ENCODE data around the gene CXCL3. TPM values are rescaled to one million over a fixed set of nuclear protein-coding genes. Genes with fewer than 3 reads are reported as not detected.

Gene CXCL3
- total and polyA plus RNA-seq, 2 donors (not counting 1 experiment from before 2014, with no cell fraction given) = 0.51 to 2.5 TPM

DNA sequence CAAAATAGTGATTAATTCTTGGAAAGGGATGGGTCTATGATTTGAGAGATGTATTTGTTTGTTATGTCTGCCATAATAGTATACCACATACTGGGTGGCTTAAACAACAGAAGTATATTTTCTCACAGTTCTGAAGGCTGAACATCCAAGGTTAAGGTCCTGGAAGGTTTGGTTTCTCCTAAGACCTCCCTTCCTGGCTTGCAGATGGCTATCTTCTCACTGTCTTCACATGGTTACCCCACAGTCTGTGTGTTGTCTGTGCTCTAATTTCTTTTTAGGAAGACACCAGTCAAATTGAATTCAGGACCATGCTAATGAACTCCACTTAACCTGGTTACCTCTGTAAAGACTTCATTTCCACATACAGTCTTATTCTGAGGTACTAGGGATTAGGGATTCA is 34.9 kb upstream of the CXCL3 start:
- TF ChIP-seq, protein P1, sequence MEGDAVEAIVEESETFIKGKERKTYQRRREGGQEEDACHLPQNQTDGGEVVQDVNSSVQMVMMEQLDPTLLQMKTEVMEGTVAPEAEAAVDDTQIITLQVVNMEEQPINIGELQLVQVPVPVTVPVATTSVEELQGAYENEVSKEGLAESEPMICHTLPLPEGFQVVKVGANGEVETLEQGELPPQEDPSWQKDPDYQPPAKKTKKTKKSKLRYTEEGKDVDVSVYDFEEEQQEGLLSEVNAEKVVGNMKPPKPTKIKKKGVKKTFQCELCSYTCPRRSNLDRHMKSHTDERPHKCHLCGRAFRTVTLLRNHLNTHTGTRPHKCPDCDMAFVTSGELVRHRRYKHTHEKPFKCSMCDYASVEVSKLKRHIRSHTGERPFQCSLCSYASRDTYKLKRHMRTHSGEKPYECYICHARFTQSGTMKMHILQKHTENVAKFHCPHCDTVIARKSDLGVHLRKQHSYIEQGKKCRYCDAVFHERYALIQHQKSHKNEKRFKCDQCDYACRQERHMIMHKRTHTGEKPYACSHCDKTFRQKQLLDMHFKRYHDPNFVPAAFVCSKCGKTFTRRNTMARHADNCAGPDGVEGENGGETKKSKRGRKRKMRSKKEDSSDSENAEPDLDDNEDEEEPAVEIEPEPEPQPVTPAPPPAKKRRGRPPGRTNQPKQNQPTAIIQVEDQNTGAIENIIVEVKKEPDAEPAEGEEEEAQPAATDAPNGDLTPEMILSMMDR (conservative IDR thresholded peaks at IDR 0.05 in 1 of 2, IDR thresholded peaks at IDR 0.05 in 1 of 2; ENCODE audit: low read depth in 1 of 2, low read length in 2 of 2) = no peak
- no peak for TF ChIP-seq EZH2 (IDR thresholded peaks at IDR 0.05; ENCODE audit: low read length, missing control alignments)
- H3K27ac ChIP-seq (ENCODE audit: insufficient read depth, low read length) = no peak overlapping the region
- H3K4me1 ChIP-seq (ENCODE audit: control insufficient read depth, extremely low read depth, insufficient read depth, low read length) = no peaks in the 10 kb centered on the region
- H3K9ac ChIP-seq (ENCODE audit: insufficient read depth, low read length) = no peak overlapping the region
- no peaks in the 10 kb centered on the region for H3K9me3 ChIP-seq (ENCODE audit: control insufficient read depth, insufficient read depth, low read depth, low read length)
- H3K79me2 ChIP-seq (ENCODE audit: control insufficient read depth, insufficient read depth, low read length) = no peaks in the 10 kb centered on the region
- DNase-seq (ENCODE audit: low read depth in 2 of 2) = no peak
- no peak overlapping the region for H3K4me2 ChIP-seq (ENCODE audit: extremely low read depth, insufficient read depth, low read length)
- no peaks in the 10 kb centered on the region for H3K36me3 ChIP-seq (ENCODE audit: control insufficient read depth, insufficient read depth, low read length)
- H4K20me1 ChIP-seq (ENCODE audit: control insufficient read depth, extremely low read depth, insufficient read depth, low read length) = no peaks in the 10 kb centered on the region
- H2AFZ ChIP-seq (ENCODE audit: low read length) = no peak overlapping the region
- no peak overlapping the region for H3K4me3 ChIP-seq (replicated peaks in 1 of 4; ENCODE audit: control extremely low read depth in 1 of 4, insufficient read depth in 1 of 4, low read depth in 3 of 4, low read length in 4 of 4)
- H3K27me3 ChIP-seq (ENCODE audit: control insufficient read depth, insufficient read depth, low read length) = no peaks in the 10 kb centered on the region

DNA sequence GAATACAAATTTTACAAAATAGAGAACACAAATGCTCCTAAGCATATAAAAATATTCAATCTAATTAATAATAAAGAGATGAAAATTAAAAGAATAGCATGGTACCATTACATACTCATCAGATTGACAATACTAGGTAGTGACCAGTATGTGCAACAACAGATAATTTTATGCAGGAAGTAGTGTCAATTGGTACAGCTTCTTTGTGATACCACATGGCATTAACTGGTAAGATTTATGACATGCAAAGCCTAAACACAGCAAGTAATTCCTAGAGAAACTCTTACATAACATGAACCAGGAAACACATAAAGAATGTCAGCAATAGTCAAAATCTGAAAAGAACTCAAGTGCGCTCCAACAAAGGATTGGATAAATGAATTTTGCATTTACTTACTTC is 34.2 kb upstream of the CXCL3 start:
- no peak overlapping the region for H3K27ac ChIP-seq (ENCODE audit: insufficient read depth, low read length)
- no peak overlapping the region for H3K4me2 ChIP-seq (ENCODE audit: extremely low read depth, insufficient read depth, low read length)
- no peak overlapping the region for H3K9ac ChIP-seq (ENCODE audit: insufficient read depth, low read length)
- H3K9me3 ChIP-seq (ENCODE audit: control insufficient read depth, insufficient read depth, low read depth, low read length) = no peaks in the 10 kb centered on the region
- DNase-seq (ENCODE audit: low read depth in 2 of 2) = no peak
- no peak for TF ChIP-seq EZH2 (IDR thresholded peaks at IDR 0.05; ENCODE audit: low read length, missing control alignments)
- TF ChIP-seq, protein P1 (conservative IDR thresholded peaks at IDR 0.05 in 1 of 2, IDR thresholded peaks at IDR 0.05 in 1 of 2; ENCODE audit: low read depth in 1 of 2, low read length in 2 of 2) = no peak
- H3K27me3 ChIP-seq (ENCODE audit: control insufficient read depth, insufficient read depth, low read length) = no peaks in the 10 kb centered on the region
- no peak overlapping the region for H3K4me3 ChIP-seq (replicated peaks in 1 of 4; ENCODE audit: control extremely low read depth in 1 of 4, insufficient read depth in 1 of 4, low read depth in 3 of 4, low read length in 4 of 4)
- H4K20me1 ChIP-seq (ENCODE audit: control insufficient read depth, extremely low read depth, insufficient read depth, low read length) = no peaks in the 10 kb centered on the region
- no peak overlapping the region for H2AFZ ChIP-seq (ENCODE audit: low read length)
- no peaks in the 10 kb centered on the region for H3K4me1 ChIP-seq (ENCODE audit: control insufficient read depth, extremely low read depth, insufficient read depth, low read length)
- no peaks in the 10 kb centered on the region for H3K79me2 ChIP-seq (ENCODE audit: control insufficient read depth, insufficient read depth, low read length)
- H3K36me3 ChIP-seq (ENCODE audit: control insufficient read depth, insufficient read depth, low read length) = no peaks in the 10 kb centered on the region

DNA sequence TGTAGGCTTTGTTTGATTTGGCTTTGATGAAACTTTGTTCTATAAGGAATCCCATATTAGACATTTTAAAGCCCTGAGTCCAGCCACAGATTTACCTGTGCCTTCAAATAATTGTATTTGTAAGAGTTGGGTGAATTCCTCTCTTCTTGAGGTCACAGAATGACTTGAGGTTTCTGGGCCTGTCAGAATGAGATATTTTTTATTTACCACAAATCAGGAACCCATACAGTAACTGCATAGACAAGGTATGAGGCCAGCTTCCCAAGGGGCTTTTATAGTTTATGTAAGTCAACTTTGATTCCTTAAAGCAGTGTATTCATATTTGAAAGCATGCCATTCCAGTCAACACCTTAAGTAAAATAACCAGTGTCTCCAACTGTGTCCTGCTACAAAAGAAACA is 29.1 kb upstream of the CXCL3 start:
- no peaks in the 10 kb centered on the region for H3K79me2 ChIP-seq (ENCODE audit: control insufficient read depth, insufficient read depth, low read length)
- DNase-seq (ENCODE audit: low read depth in 2 of 2) = no peak
- no peak overlapping the region for H3K4me2 ChIP-seq (ENCODE audit: extremely low read depth, insufficient read depth, low read length)
- no peak overlapping the region for H3K4me3 ChIP-seq (replicated peaks in 1 of 4; ENCODE audit: control extremely low read depth in 1 of 4, insufficient read depth in 1 of 4, low read depth in 3 of 4, low read length in 4 of 4)
- H3K36me3 ChIP-seq (ENCODE audit: control insufficient read depth, insufficient read depth, low read length) = no peaks in the 10 kb centered on the region
- TF ChIP-seq, protein P1 (conservative IDR thresholded peaks at IDR 0.05 in 1 of 2, IDR thresholded peaks at IDR 0.05 in 1 of 2; ENCODE audit: low read depth in 1 of 2, low read length in 2 of 2) = no peak
- TF ChIP-seq EZH2 (IDR thresholded peaks at IDR 0.05; ENCODE audit: low read length, missing control alignments) = no peak
- no peak overlapping the region for H3K9ac ChIP-seq (ENCODE audit: insufficient read depth, low read length)
- H4K20me1 ChIP-seq (ENCODE audit: control insufficient read depth, extremely low read depth, insufficient read depth, low read length) = no peaks in the 10 kb centered on the region
- no peak overlapping the region for H3K27ac ChIP-seq (ENCODE audit: insufficient read depth, low read length)
- no peaks in the 10 kb centered on the region for H3K27me3 ChIP-seq (ENCODE audit: control insufficient read depth, insufficient read depth, low read length)
- H3K4me1 ChIP-seq (ENCODE audit: control insufficient read depth, extremely low read depth, insufficient read depth, low read length) = no peaks in the 10 kb centered on the region
- no peaks in the 10 kb centered on the region for H3K9me3 ChIP-seq (ENCODE audit: control insufficient read depth, insufficient read depth, low read depth, low read length)
- no peak overlapping the region for H2AFZ ChIP-seq (ENCODE audit: low read length)
